Thymus (tissue), 14 donors: ENCODE data around the gene ADK. TPM values are rescaled to one million over a fixed set of nuclear protein-coding genes. Genes with fewer than 3 reads are reported as not detected.
A peak's percentile ranks its signal among the peaks of the same experiment; 100 is the strongest.

Source experiments
- DNase-seq, 9 donors: peaks; one replicate each; pipeline ENCODE4 v3.0.0-alpha.2; 2013; ENCODE audit warnings: low spot score in 9 of 9, low read depth in 6 of 9, missing footprints in 1 of 9
- H3K27ac ChIP-seq, 2 donors: one replicate each; pipeline ENCODE4 v1.5.1; 2013; ENCODE audit warnings: control low read depth in 1 of 2, low read depth in 1 of 2, low read length in 1 of 2, mild to moderate bottlenecking in 1 of 2, moderate library complexity in 1 of 2
- H3K27me3 ChIP-seq, 2 donors: one replicate each; pipeline ENCODE4 v1.5.1; 2013; ENCODE audit warnings: low read length in 1 of 2; ENCODE audit not compliant: control insufficient read depth in 2 of 2, insufficient read depth in 1 of 2
- H3K36me3 ChIP-seq, 2 donors: one replicate each; pipeline ENCODE4 v1.5.1; 2013; ENCODE audit warnings: low read length in 1 of 2, mild to moderate bottlenecking in 1 of 2, moderate library complexity in 1 of 2; ENCODE audit not compliant: control insufficient read depth in 2 of 2, insufficient read depth in 2 of 2
- H3K4me1 ChIP-seq, 2 donors: one replicate each; pipeline ENCODE4 v1.5.1; 2013; ENCODE audit warnings: low read length in 2 of 2; ENCODE audit not compliant: control insufficient read depth in 2 of 2, insufficient read depth in 2 of 2
- H3K4me3 ChIP-seq, 2 donors: one replicate each; pipeline ENCODE4 v1.5.1; 2013; ENCODE audit warnings: low read length in 2 of 2, control low read depth in 1 of 2, mild to moderate bottlenecking in 1 of 2
- H3K9me3 ChIP-seq, 2 donors: one replicate each; pipeline ENCODE4 v1.5.1; 2013; ENCODE audit warnings: low read length in 1 of 2, mild to moderate bottlenecking in 1 of 2; ENCODE audit not compliant: control insufficient read depth in 2 of 2, insufficient read depth in 1 of 2
- WGBS: extraction: QIAGEN DNeasy Blood & Tissue Kit; methylation state at CpG from one replicate; pipeline ENCODE4 v1.1.7; 2013; 5-methylcytosine and 5-hydroxymethylcytosine counted together
- long read RNA-seq, 10 donors: transcript quantifications; one replicate each; lab custom pipeline, GENCODE V29; 2026
- polyA plus RNA-seq: library from polyadenylated mRNA; stranded (reverse); fragments of 200-250 nt; gene quantifications from one replicate; pipeline ENCODE4 v1.2.3, GENCODE V29; 2013
- total RNA-seq: library from RNA; stranded (reverse); fragments of 120-200 nt; gene quantifications from one replicate; pipeline ENCODE4 v1.2.4, GENCODE V29; 2013
- donor health status: healthy.

ADK gene
- total RNA-seq, result 33.2 TPM
- 32.0 TPM for polyA plus RNA-seq
- long read RNA-seq, donor 1, partial matches to known transcripts, result 0 of 1 reads
- long read RNA-seq, donor 1, other reads (novel, unspliced or antisense), result 0 of 1 reads
- long read RNA-seq, donor 2, result 0 reads
- long read RNA-seq, donor 3, transcript ADK-201 (11 exons, 1,169 nt), result minor isoform, 5 of 29 reads
- long read RNA-seq, donor 3, transcript ADK-202 (11 exons, 2,083 nt), result major isoform, 16 of 29 reads
- long read RNA-seq, donor 3, partial matches to known transcripts, result 8 of 29 reads
- long read RNA-seq, donor 3, other reads (novel, unspliced or antisense), result 0 of 29 reads
- long read RNA-seq, donor 4, partial matches to known transcripts, result 0 of 6 reads
- long read RNA-seq, donor 4, other reads (novel, unspliced or antisense), result 0 of 6 reads
- long read RNA-seq, donor 5, transcript ADK-202 (11 exons, 2,083 nt), result major isoform, 13 of 16 reads
- long read RNA-seq, donor 5, partial matches to known transcripts, result 0 of 16 reads
- long read RNA-seq, donor 5, other reads (novel, unspliced or antisense), result 0 of 16 reads
- long read RNA-seq, donor 6, partial matches to known transcripts, result 0 of 5 reads
- long read RNA-seq, donor 6, other reads (novel, unspliced or antisense), result 0 of 5 reads
- long read RNA-seq, donor 7, partial matches to known transcripts, result 5 of 9 reads
- long read RNA-seq, donor 7, other reads (novel, unspliced or antisense), result 0 of 9 reads
- long read RNA-seq, donor 8, partial matches to known transcripts, result 0 of 2 reads
- long read RNA-seq, donor 8, other reads (novel, unspliced or antisense), result 0 of 2 reads
- long read RNA-seq, donor 9, partial matches to known transcripts, result 0 of 5 reads
- long read RNA-seq, donor 9, other reads (novel, unspliced or antisense), result 0 of 5 reads
- long read RNA-seq, donor 10, partial matches to known transcripts, result 0 of 4 reads
- long read RNA-seq, donor 10, other reads (novel, unspliced or antisense), result 0 of 4 reads

DNA sequence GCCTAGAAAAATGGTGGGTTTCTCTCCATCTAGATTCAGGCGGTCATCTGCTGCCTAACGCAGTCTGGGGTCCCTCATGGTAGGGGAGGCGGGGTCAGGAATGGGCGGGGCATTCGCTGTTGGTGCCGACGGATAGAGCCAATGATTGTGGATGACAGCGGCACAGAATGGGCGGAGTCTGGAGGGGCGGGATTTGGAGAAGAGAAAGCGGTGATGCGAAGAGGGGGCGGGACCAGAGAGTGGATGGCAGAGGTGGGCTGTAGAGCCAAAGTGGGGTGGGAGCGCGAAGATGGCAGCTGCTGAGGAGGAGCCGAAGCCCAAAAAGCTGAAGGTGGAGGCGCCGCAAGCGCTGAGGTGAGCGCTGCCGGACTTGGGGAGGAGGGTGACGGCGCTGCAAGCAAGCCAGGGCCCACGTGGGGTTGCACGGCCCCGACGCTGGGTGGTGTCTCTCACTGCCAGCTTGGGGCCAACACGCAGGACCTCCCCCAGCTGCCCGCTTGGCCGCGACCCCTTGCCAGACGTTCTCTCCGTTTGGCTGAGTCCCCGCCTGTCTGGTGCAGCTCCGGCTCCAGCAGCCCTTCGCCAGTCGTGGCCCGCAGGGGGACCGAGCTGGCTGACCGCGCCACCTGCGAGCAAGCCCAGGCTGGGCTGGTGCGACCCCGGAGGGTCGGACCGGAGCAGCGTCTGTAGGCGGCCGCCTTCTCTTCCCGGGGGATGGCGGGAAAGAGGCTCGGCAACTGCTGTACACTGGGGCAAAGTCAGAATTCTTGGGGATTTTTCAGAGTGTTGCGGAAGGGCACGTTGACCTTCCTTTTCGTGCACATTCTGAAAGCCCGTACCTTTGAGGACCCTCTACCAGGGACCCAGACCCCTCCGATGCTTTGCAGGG, at the start of gene ADK:
TSS of gene ADK (plus strand) at position 232 of the 889 bp plus-strand sequence. CDS start at position 290, 58 bp downstream.
- Histone ChIP-seq H3K4me1 (peaks cover 8% of the 10 kb centered on the region in 2 donors), H3K27me3 (no peaks in the 10 kb centered on the region)

DNA sequence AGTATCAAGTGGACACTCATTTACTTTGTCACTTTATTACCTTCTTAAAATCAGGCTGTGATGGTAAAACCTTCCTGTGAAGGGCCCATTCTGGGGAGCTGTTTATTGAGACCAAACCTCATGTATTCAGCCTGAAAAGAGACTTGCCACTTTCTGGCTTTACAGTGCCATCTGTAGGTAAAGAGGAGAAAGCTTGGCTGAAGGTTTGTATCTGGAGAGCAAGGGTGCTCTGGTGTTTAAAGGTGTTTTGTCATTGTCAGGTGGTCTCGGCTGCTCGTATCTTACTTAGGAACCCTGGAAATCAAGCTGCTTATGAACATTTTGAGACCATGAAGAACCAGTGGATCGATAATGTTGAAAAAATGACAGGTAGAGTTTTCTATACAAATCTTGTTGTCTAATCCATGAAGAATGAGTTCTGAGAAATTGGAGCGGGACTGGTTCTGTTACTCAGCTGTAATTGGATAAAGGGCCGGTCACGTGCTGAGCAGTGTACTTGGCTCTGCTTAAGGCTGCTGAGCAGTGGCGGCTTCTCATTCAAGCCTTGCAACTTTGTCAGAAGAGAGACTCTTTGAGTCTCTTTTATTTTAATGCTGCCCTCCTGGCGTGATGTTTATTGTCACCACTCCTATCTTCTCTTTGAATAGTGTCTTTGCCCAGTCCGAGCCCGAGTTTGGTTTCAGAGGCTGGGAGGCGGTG, 47.3 kb upstream of the ADK start:
- Histone ChIP-seq H3K36me3 (peaks cover 0 to 21% of the 10 kb centered on the region in 2 donors), H3K27me3 (no peaks in the 10 kb centered on the region), H3K27ac (no peak overlapping the region), H3K4me3 (no peak overlapping the region), H3K4me1 (no peaks in the 10 kb centered on the region), H3K9me3 (no peaks in the 10 kb centered on the region)
- peak in 2 of 9 donors; percentile 16 to 36 for DNase-seq
- 98% methylated on average over 11 of the region's 11 CpGs for WGBS

More for the DNA sequence above, at the start of gene ADK:
- Histone ChIP-seq H3K27ac (peak within 1 kb of the TSS; percentile 89 to 96), H3K36me3 (peaks cover 0 to 9% of the 10 kb centered on the region in 2 donors), H3K4me3 (peak within 1 kb of the TSS; percentile 67 to 100), H3K9me3 (peaks cover 0 to 10% of the 10 kb centered on the region in 2 donors)
- peak; percentile 99 to 100 (median 100) for DNase-seq
- WGBS, result under 1% methylated on average over 57 of the region's 57 CpGs

DNA sequence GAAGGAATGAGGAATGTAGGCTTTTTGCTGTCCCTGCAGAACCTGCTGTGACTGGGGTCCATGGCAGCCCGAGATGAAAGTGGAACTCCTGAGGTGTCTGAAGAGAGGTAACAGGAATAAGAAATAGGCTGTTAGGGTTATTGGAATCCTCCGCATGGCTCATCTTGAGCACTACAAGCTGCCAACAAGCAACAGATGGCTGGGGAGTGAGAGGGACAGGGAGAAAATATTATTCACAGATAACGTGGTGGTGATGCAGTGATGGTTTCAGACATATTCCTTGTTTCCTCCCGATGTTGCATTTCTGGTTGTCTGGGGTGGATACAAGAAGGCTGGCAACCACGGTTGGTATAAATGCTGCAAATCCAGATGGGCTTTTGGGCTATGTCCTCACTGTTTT, 46.5 kb upstream of the ADK start:
- Histone ChIP-seq H3K36me3 (peaks cover 4 to 29% of the 10 kb centered on the region in 2 donors), H3K27ac (no peak overlapping the region), H3K4me1 (no peaks in the 10 kb centered on the region), H3K27me3 (no peaks in the 10 kb centered on the region), H3K4me3 (no peak overlapping the region), H3K9me3 (no peaks in the 10 kb centered on the region)
- WGBS, result 97% methylated on average over 5 of the region's 5 CpGs
- DNase-seq, result no peak

DNA sequence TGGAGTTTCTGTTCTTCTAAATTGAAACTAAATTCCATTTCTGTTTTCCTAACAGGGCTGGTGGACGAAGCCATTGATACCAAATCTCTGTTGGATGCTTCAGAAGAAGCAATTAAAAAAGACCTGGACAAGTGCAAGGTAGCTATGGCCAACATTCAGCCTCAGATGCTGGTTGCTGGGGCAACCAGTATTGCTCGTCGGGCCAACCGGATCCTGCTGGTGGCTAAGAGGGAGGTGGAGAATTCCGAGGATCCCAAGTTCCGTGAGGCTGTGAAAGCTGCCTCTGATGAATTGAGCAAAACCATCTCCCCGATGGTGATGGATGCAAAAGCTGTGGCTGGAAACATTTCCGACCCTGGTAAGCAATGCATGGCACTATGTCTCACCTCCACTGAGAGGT, 46.0 kb upstream of the ADK start:
- no peaks in the 10 kb centered on the region for H3K4me1 ChIP-seq
- no peak overlapping the region for H3K4me3 ChIP-seq
- DNase-seq, result no peak
- no peaks in the 10 kb centered on the region for H3K9me3 ChIP-seq
- peaks cover 4 to 32% of the 10 kb centered on the region in 2 donors for H3K36me3 ChIP-seq
- 97% methylated on average over 8 of the region's 8 CpGs for WGBS
- no peak overlapping the region for H3K27ac ChIP-seq
- no peaks in the 10 kb centered on the region for H3K27me3 ChIP-seq

- H3K27me3 ChIP-seq, result no peaks in the 10 kb centered on the region
These were observed 43.6 kb upstream of the ADK start for GRCh38 chr10:74107391-74107790.

GRCh38 chr10:74109452-74109851, 41.6 kb upstream of the ADK start:
- Histone ChIP-seq H3K4me1 (no peaks in the 10 kb centered on the region), H3K36me3 (peaks cover 23 to 64% of the 10 kb centered on the region in 2 donors), H3K9me3 (peaks cover 0 to 2% of the 10 kb centered on the region in 2 donors), H3K27me3 (no peaks in the 10 kb centered on the region), H3K4me3 (no peak overlapping the region), H3K27ac (no peak overlapping the region)
- no peak for DNase-seq

More at GRCh38 chr10:74107391-74107790, 43.6 kb upstream of the ADK start:
- Histone ChIP-seq H3K4me1 (no peaks in the 10 kb centered on the region), H3K27ac (no peak overlapping the region), H3K4me3 (no peak overlapping the region), H3K9me3 (peaks cover 0 to 2% of the 10 kb centered on the region in 2 donors), H3K36me3 (peaks cover 12 to 50% of the 10 kb centered on the region in 2 donors)
- 97% methylated on average over 4 of the region's 4 CpGs for WGBS
- no peak for DNase-seq

DNA sequence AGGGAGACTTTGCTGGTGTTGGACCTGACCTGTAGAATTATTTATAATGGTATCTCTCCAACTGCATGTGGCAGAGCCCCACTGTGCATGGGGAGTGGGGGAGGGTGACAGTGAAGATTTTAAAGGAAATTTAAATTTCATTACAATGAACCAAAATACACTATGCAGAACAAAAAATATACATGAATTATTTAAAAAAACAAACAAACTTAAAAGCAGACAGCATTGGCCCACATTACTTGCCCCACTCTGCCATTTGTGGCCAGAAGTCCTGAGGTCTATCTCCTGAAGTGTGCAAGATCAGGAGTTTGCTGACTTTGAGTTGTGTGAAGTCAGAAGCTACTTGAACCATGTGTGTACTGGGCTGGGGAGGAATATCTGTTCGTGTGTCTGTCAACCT, 40.9 kb upstream of the ADK start:
- no peak for DNase-seq
- WGBS, result 96% methylated on average over 1 of the region's 1 CpG
- Histone ChIP-seq H3K9me3 (peaks cover 0 to 2% of the 10 kb centered on the region in 2 donors), H3K27ac (no peak overlapping the region), H3K36me3 (peaks cover 30 to 66% of the 10 kb centered on the region in 2 donors), H3K27me3 (no peaks in the 10 kb centered on the region), H3K4me1 (no peaks in the 10 kb centered on the region), H3K4me3 (no peak overlapping the region)

DNA sequence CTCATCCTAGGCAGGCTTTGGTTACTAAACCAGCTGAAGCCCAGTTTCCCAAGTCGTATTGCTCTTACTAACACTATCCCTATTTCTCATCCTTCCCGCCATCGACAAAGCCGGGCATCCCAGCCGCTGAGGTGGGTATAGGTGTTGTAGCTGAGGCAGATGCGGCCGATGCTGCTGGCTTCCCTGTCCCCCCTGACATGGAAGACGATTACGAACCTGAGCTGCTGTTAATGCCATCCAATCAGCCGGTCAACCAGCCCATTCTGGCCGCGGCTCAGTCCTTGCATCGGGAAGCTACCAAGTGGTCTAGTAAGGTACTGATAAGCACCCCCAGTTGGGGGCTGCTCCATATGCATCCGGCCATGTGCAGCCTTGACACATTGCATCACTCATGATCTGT, 39.2 kb upstream of the ADK start:
- H3K36me3 ChIP-seq, result peaks cover 36 to 66% of the 10 kb centered on the region in 2 donors
- WGBS, result over 99% methylated on average over 14 of the region's 14 CpGs
- no peak for DNase-seq

More for the DNA sequence above, 39.2 kb upstream of the ADK start:
- Histone ChIP-seq H3K27me3 (no peaks in the 10 kb centered on the region), H3K27ac (no peak overlapping the region), H3K9me3 (peaks cover 0 to 2% of the 10 kb centered on the region in 2 donors), H3K4me1 (no peaks in the 10 kb centered on the region), H3K4me3 (no peak overlapping the region)
